ENCODE results near the gene PLA2G4B. TPM values are rescaled to one million over a fixed set of nuclear protein-coding genes. Genes with fewer than 3 reads are reported as not detected.

Gene PLA2G4B
- total RNA-seq, 4 donors from 2014 or later = 62.0 to 90.3 (median 86.5) TPM

DNA sequence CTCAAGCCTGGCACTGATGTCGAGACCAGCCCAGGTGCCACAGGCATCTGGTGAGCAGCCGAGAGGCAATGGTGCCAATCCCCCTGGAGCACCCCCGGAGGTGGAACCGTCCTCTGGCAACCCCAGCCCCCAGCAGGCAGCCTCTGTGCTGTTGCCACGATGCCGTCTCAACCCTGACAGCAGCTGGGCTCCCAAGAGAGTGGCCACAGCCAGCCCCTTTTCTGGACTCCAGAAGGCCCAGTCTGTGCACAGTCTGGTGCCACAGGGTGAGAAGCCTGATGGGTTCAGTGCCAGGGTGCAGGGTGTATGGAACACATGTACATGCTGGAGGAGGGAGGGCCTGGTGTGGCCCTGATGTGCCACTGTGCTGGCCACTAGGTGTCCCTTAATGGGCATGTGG, 15.7 kb upstream of the PLA2G4B start:
- TF ChIP-seq POLR2A (IDR thresholded peaks at IDR 0.05) = no peak
- TF ChIP-seq, protein P1, sequence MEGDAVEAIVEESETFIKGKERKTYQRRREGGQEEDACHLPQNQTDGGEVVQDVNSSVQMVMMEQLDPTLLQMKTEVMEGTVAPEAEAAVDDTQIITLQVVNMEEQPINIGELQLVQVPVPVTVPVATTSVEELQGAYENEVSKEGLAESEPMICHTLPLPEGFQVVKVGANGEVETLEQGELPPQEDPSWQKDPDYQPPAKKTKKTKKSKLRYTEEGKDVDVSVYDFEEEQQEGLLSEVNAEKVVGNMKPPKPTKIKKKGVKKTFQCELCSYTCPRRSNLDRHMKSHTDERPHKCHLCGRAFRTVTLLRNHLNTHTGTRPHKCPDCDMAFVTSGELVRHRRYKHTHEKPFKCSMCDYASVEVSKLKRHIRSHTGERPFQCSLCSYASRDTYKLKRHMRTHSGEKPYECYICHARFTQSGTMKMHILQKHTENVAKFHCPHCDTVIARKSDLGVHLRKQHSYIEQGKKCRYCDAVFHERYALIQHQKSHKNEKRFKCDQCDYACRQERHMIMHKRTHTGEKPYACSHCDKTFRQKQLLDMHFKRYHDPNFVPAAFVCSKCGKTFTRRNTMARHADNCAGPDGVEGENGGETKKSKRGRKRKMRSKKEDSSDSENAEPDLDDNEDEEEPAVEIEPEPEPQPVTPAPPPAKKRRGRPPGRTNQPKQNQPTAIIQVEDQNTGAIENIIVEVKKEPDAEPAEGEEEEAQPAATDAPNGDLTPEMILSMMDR (IDR thresholded peaks at IDR 0.05) = no peak
- H3K4me3 ChIP-seq (ENCODE audit: low read depth, poor library complexity, severe bottlenecking) = no peak overlapping the region
- DNase-seq (ENCODE audit: low spot score in 2 of 2) = no peak
- 60 to 61% methylated on average over 3 to 6 of the region's 6 CpGs for WGBS, 2 donors
- intact Hi-C loops (cut with DNase I; ENCODE audit: low total_unique reads) = no loop called here

DNA sequence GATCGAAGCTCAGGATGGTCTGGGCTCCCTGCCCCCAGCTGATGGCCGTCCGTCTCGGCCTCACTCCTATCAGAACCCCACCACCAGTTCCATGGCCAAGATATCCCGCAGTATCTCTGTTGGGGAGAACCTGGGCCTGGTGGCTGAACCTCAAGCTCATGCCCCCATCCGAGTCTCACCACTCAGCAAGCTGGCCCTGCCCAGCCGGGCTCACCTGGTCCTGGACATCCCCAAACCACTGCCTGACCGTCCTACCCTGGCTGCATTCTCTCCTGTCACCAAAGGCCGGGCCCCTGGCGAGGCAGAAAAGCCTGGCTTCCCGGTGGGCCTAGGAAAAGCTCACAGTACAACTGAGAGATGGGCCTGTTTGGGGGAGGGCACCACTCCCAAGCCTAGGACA, 15.1 kb upstream of the PLA2G4B start:
- DNase-seq (ENCODE audit: low spot score in 2 of 2) = no peak
- WGBS, 2 donors = 96 to 97% methylated on average over 9 to 11 of the region's 11 CpGs
- H3K4me3 ChIP-seq (ENCODE audit: low read depth, poor library complexity, severe bottlenecking) = no peak overlapping the region
- intact Hi-C loops (cut with DNase I; ENCODE audit: low total_unique reads) = no loop called here
- TF ChIP-seq, protein P1 (IDR thresholded peaks at IDR 0.05) = no peak
- TF ChIP-seq POLR2A (IDR thresholded peaks at IDR 0.05) = no peak

- TF ChIP-seq POLR2A (IDR thresholded peaks at IDR 0.05) = no peak
- TF ChIP-seq, protein P1 (IDR thresholded peaks at IDR 0.05) = no peak
- WGBS, 2 donors = 87 to 94% methylated on average over 19 of the region's 19 CpGs
- no peak for DNase-seq (ENCODE audit: low spot score in 2 of 2)
- H3K4me3 ChIP-seq (ENCODE audit: low read depth, poor library complexity, severe bottlenecking) = no peak overlapping the region
- intact Hi-C loops (cut with DNase I; ENCODE audit: low total_unique reads) = no loop called here
These were observed 14.4 kb upstream of the PLA2G4B start for GRCh38 chr15:41824062-41824745.

DNA sequence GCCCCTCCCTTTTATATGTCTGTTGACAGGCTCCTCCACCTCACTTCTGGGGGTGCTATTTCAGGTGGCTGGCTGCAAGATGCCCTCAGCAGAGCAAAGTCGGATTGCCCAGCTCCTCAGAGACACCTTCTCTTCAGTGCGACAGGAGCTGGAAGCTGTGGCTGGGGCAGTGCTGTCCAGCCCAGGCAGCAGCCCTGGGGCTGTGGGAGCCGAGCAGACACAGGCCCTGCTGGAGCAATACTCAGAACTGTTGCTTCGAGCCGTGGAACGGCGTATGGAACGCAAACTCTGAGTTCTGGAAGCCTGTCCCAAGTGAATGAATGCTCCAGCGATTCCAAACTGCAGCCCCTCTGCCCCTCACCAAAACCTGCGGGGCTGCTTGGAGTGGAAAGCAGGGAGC, 13.5 kb upstream of the PLA2G4B start:
- no peak for DNase-seq (ENCODE audit: low spot score in 2 of 2)

DNA sequence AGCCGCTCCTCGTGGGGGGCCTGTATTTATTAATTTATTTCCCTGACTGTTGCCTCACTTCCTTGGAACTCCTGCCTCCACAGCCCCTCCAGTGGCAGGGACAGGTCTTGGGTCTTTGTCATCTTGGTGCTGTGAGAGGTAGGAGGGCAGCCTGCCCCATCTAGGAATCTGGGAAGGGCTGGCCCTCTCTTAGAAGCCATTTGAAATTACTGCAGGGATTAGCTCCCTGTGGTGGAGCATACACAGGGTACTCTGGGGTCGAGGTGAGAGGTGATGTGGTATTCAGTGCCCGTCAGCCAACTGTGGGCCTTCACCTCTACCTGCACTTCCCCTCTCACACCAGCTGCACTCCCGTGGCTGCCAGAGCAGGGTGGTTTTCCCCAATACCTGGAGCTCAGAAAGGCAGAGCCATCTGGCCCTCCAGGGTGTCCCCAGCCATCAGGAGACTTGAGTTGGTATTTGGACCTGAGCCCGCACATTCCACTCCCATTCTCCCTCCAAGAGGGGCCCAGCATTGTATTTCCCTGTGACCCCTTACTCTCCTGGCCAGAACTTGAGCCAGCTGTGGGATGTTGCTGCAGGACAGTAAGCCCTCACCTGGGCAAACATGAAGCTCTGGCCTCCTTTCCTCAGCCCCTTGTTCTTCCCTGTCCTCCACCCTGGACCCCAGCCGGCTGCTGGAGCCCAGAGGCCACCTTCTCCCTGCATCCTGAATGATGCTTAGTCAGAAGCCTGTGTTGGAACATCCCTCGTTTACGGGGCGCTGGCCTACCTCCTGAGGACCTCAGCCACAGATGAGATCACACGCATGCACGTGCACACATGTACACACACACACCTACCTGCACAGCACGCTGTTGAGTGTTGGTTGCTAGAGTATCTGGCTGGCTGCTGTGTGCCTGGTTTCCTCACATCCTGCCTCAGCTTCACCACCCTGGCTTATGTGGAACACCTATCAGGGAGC, 12.8 kb upstream of the PLA2G4B start:
- 67 to 72% methylated on average over 13 of the region's 13 CpGs for WGBS, 2 donors
- DNase-seq (ENCODE audit: low spot score in 2 of 2) = no peak
- TF ChIP-seq POLR2A (IDR thresholded peaks at IDR 0.05) = no peak
- TF ChIP-seq, protein P1 (IDR thresholded peaks at IDR 0.05) = no peak
- H3K4me3 ChIP-seq (ENCODE audit: low read depth, poor library complexity, severe bottlenecking) = no peak overlapping the region
- intact Hi-C loops (cut with DNase I; ENCODE audit: low total_unique reads) = no loop called here

More for the DNA sequence above, 13.5 kb upstream of the PLA2G4B start:
- TF ChIP-seq POLR2A (IDR thresholded peaks at IDR 0.05) = no peak
- TF ChIP-seq, protein P1 (IDR thresholded peaks at IDR 0.05) = no peak
- H3K4me3 ChIP-seq (ENCODE audit: low read depth, poor library complexity, severe bottlenecking) = no peak overlapping the region
- 81 to 88% methylated on average over 10 of the region's 10 CpGs for WGBS, 2 donors
- intact Hi-C loops (cut with DNase I; ENCODE audit: low total_unique reads) = no loop called here
